ENCODE data around the gene LCN12.

DNA sequence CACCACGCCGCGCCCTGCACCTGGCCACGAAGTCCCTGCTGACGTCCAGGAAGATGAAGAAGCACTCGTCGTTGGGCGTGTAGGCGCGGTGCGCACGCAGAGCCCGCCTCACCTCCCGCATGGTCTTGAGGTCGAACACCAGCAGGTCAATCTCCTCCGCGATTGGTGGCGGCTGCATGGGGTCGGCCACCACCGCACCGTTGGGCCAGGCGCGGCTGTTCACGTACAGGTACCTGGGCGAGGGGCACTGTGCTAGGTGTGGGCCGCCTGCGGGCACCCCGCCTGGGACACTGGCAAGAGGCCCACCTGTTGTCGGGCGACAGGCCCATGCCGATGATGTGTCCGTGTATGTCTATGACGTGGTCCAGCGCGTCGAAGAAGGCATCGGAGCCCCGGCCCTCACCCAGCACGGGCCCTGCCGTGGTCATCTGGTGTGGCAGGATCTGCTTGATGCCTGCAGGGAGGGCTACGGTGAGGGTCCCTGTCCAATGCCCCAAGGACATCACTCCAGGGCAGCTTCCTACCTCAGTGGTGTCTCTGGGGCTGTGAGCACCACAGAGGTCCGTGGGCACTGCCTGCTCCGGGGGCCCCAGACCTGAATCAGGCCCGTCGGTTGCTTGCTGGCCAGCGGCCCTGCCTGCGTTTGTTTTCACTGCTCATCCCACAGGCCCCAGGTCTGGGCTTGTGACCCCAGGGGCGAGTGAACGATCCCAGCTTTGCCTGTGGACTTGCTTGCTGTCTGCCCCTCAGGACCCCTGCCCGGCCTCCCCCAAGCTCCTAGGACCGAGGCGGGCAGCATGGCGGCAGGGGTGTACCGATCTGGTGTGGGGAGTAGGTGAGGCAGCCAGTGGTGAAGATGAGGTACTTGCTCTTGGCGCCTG, 10.6 kb upstream of the LCN12 start:
- TF ChIP-seq CTCF (IDR thresholded peaks at IDR 0.05) (no peak), POLR2AphosphoS5 (IDR thresholded peaks at IDR 0.05) (no peak)

All from gastroesophageal sphincter (tissue), 3 donors.